ENCODE results near the gene AFF1.

- peak in 1 of 2 donors; percentile 58 for TF ChIP-seq POLR2A (IDR thresholded peaks at IDR 0.05)
- TF ChIP-seq, protein P1, sequence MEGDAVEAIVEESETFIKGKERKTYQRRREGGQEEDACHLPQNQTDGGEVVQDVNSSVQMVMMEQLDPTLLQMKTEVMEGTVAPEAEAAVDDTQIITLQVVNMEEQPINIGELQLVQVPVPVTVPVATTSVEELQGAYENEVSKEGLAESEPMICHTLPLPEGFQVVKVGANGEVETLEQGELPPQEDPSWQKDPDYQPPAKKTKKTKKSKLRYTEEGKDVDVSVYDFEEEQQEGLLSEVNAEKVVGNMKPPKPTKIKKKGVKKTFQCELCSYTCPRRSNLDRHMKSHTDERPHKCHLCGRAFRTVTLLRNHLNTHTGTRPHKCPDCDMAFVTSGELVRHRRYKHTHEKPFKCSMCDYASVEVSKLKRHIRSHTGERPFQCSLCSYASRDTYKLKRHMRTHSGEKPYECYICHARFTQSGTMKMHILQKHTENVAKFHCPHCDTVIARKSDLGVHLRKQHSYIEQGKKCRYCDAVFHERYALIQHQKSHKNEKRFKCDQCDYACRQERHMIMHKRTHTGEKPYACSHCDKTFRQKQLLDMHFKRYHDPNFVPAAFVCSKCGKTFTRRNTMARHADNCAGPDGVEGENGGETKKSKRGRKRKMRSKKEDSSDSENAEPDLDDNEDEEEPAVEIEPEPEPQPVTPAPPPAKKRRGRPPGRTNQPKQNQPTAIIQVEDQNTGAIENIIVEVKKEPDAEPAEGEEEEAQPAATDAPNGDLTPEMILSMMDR (IDR thresholded peaks at IDR 0.05): no peak
These were observed 42.8 kb upstream of the AFF1 start, which contains the start of gene C4orf36 for GRCh38 chr4:86891762-86892635.

Data from thyroid gland (tissue), 4 donors.